GM12892 (cell line): ENCODE measurements around the gene NLRC3.

Experiments
- POLR2A ChIP-seq: IDR thresholded peaks from 2 replicates; pipeline ENCODE4 v1.6.1; 2011; ENCODE audit warnings: low read depth, low read length, control low read depth
- POLR2AphosphoS5 ChIP-seq: IDR thresholded peaks from 2 replicates; pipeline ENCODE4 v1.6.1; 2011; ENCODE audit warnings: low read depth, low read length, control low read depth
- TAF1 ChIP-seq: IDR thresholded peaks from 2 replicates; pipeline ENCODE4 v1.6.1; 2011; ENCODE audit warnings: low read depth, mild to moderate bottlenecking, control low read depth, low read length, borderline replicate concordance

DNA sequence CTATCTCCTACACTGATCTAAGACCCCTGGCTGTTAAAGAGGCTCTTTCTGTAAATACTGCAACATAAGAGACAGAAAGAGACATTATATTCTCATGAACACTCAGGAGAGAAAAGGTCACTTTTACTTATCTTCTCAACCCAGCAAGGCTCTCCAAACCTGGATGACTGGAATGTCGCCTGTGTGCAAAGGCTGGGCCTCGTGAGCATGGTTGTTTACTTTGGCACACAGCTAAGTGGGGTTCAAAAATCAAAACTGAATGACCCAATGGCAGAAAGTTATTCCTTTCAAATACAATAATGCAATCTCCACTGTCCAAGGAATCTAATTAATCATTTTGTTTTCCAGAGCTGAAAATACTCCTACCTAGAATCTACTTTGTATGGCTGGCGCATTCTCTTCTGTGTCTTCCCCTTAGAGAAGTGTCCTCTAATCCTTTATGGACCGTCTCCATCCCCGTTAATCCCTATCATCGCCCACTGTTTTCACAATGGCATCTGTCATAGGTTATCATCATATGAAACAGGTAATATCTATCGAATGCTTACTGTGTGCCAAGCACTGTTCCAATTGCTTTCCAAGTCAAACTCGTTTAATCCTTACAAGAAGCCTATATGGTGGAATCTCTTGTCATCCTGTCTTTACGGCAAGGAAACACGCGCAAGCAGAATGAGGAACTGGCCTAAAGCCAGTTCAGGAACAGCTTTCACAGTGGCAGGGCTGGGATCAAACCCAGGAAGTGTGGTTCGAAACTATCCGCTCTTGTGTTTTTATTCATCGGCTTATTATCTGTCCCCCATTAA is 32.9 kb upstream of the NLRC3 start:
- TF ChIP-seq TAF1 (no peak), POLR2AphosphoS5 (no peak), POLR2A (no peak)
